ENCODE data around the gene NKX6-2.
"Not testable (repeated sequence)": the region's sequence is repeated elsewhere in the genome, so short reads cannot be mapped to it uniquely, and the experiment has no call there.

NKX6-2 gene

GRCh38 chr10:132812520-132812919, 26.6 kb upstream of the NKX6-2 start:
- FAIRE-seq, result no peak

DNA sequence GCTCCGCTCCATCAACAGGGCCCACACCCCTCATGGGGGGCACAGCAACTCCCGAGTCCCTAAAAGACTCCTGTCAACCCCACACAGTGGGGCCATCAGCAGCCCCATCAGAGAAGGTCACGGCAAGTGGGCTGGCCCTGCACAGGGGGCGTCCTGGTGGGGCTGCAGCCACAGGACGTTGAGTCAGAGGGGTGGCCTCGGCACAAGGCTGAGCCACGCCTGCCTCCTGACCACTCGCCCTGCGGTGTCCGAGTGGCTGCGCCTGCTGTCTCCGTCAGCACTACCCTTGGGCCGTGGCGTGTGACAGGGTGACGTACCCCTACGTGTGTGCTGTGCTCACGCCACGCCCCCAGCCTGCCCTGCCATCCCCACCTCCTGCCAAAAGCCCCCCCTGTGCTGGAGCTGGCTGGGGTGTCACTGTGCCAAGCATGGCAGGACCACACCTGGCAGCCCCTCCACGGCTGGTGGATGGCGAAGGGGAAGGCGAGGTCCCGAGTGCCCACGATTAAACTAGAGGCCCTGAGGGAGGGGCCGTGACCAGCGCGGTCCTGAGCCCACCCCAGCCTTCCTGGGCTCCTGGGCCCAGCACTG, 26.0 kb upstream of the NKX6-2 start:
- no peak for FAIRE-seq

DNA sequence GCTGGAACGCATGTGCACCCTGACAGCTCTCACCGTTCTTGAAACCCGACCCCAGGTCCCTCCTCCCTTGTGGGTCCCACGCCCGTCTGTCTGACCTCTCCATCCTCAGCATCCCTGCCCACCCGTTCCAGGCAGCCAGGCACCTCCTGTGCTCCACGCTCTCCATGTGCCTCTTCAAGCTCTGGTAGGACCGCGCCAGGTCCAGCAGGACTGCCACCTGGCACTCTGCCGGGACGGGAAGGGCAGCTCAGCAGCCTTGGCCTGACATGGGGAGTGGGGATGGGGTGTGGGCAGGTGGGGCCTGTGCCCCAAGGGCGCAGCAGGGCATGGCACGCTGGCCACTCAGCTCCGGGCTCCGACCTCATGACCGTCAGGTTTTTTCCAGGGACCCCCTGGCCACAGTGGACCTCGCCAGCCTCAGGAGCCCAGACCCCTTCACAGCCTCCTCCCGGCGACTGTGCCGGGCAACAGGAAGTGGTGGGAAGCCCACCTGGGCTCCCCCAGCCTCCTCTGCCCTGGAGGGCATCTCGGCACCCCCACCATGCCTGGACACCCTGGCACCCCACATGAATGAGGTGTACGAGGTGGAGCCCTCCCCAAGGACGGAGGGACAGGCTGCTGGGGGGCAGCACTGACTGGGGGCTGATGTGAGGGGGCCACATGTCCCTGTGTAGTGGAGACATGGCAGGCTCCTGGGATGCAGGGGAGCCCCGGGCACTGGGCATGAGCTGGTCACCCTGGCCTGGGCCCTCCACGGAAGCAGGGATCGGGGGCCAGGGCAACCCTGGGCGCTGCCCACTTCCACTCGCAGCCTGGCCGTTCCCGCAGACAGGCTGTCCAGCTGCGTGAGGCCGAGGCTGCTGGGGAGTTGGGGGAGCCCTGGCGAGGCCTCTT, 25.1 kb upstream of the NKX6-2 start:
- no peak for FAIRE-seq

- no peak for FAIRE-seq
Measured at GRCh38 chr10:132810141-132810806, 24.3 kb upstream of the NKX6-2 start.

DNA sequence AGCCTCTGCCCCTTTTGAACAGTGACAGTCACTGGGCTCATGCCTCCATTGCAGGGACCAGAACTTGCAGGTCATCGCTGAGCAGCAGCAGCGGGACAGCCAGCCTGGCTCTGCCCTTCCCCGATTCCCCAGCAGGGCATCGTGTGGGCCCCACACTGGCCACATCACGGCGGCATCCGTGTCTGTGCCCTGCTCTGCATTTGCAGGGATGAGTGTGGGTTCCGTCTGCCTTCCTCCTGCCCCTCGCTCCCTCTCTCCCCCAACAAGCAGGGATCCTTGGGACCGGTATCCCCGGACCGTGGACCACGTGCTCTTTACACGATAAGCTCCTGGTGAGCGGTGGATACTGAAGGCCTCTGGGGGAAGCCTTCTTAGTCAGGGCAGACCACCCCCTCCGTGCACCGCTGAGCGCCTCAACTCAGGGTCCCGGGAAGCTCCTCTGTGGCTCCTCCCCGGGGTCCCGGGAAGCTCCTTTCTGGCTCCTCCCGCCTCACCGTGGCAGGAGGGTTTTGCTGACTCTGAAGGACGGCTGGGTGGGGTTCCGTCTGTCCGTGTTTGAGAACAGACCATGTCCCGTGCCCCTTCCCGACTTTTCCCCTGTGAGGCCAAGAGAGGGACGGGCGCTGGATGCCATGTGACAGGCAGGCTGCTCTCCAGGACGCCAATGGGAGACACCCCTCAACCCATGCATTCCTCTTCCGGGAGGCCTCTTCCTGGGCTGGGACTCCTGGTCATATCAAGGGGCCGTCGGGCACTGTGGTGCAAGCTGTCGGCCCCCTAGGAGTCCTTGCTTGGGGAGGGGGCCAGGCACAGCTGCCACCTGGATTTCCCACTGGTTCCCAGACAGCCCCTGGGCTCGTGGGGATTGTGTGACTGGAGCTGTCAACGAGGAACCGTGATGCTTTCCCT, 23.5 kb upstream of the NKX6-2 start:
- no peak for FAIRE-seq

- FAIRE-seq, result no peak
Measured at GRCh38 chr10:132808383-132809231, 22.7 kb upstream of the NKX6-2 start.

DNA sequence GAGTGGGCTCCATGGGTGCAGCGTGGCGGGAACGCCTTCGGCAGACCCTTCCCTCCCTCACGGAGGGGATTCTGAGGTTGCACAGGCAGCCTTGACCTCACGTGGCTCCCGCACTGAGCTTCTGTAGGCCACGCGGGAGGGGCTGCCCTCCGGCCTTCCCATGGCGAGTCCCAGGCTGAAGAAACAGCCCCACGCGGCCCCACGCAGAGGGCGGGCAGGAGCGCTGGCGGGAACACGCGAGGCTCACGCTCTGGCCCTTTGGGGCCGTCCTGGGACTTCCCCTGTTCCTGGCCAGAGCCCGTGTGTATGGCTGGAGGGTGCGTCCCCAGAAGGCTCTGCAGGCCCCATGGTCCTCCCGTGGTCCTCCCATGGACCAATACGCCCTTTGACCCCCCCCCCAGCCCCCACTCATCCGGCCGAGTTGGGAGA, 21.7 kb upstream of the NKX6-2 start:
- no peak for FAIRE-seq

- no peak for FAIRE-seq
Measured at GRCh38 chr10:132806561-132807003, 20.6 kb upstream of the NKX6-2 start.

DNA sequence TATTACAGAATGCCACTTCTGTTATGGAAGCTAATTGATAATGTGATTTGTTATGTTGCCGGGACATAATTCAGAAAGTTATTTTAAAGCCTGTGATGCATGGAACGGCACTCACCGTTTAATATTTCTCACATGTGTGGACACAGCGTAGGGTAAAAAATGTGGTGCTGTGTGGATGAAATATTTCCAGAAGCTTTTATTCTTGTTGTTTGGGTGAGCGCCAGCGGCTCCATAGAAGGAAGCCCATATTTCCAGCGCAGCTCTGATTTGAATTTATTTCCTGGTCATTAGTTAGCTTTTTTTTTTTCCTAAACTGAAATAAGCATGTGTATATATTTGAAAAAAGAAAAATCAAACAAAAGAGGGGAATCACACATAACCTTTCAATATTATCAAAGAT, 20.2 kb upstream of the NKX6-2 start:
- FAIRE-seq, result no peak

- no peak for FAIRE-seq
Measured at GRCh38 chr10:132805599-132805998, 19.7 kb upstream of the NKX6-2 start.

GRCh38 chr10:132804785-132805426, 19.0 kb upstream of the NKX6-2 start:
- FAIRE-seq, result no peak

DNA sequence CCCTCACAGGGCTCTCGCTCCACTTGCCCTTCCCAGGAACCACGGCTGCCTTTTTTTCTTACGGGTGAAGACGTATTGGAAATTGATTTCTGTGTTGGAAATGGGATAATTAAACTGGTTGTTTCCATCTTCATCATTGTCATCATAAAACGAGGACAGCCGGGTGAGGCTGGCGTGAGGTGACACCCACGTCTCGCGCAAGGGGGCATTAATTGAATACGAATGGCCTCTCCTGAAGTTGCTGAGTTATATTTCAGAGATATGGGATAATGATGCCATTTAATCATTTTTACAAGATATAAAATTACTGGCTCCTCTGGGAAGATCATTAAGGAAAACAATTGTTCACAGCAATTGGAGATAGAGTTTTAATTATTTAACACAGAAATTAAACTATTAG, 18.3 kb upstream of the NKX6-2 start:
- FAIRE-seq, result no peak

DNA sequence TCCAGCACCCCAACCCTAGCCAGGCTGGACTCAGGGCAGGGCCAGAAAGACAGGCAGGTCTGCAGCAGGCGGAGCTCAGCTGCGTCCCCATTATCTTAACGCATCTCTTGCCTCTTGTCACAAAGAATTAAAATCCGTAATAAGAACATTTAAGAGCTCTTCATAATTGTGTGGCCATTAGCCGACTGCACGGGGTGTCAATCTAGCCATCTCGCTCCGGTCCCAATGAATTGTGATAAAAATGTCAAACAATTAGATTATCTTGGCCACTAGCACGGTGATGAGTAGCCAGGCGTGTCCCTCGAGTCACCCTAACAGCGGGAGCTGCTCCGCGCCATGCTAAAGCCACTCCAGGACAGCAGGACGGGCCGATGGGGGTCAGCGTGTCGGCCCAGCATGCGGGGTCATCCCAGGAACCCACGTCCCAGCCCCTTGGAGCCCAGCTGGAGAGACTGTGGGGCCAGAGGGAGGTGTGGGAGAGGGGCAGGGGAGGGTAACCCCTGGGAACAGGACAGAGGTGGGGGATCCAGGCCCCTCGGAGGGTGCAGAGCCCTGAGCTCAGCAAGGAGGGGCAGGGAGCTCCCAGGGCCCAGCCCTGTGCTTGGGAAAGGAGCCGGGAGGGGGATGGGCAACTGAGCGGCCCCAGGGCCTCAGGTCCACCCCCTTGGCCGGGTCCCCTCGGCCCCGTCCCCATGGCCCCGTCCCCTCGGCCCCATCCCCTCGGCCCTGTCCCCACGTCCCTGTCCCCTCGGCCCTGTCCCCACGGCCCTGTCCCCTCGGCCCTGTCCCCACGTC, 17.7 kb upstream of the NKX6-2 start:
- FAIRE-seq, result no peak

- FAIRE-seq, result no peak
Measured at GRCh38 chr10:132802694-132803320, 16.9 kb upstream of the NKX6-2 start.

- FAIRE-seq, result no peak
Measured at GRCh38 chr10:132802048-132802447, 16.1 kb upstream of the NKX6-2 start.

- FAIRE-seq, result no peak
Measured at GRCh38 chr10:132799865-132800264, 13.9 kb upstream of the NKX6-2 start.

DNA sequence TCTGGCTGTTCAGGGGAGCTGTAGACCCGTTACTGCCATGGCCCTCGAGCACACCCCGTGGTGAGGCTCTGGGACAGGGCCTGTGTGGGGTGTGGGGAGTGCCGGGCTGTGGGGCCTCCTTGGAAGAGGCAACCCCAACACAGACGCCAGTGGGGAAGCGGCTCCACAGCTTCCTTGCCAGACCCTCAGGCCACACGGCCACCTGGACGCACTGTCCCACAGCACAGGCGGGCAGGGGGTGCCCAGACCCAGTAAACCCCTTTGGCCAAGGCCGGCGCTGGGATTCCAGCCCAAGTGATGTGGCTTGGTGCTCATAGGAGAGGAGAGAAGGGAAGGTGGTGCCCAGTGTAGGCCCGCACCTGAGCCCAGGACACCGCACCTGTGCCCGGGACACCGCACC, 12.9 kb upstream of the NKX6-2 start:
- no peak for FAIRE-seq

DNA sequence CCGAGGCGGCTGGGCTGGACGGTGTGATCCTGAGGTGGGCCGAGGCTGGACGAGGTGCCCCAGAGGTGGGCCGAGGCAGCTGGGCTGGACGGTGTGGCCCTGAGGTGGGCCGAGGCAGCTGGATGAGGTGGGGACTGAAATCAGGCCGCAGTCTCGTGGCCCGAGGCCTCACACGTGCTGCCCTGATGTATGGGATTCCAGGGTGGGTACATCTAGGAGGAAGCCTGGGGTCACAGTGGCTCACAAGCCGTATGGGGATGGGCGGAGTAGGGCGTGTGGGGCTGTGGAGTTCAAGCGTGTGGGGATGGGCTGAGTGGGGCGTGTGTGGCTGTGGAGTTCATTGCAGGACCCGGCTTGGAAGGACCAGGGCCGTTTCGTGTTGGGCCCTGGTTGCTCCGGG, 12.5 kb upstream of the NKX6-2 start:
- no peak for FAIRE-seq

DNA sequence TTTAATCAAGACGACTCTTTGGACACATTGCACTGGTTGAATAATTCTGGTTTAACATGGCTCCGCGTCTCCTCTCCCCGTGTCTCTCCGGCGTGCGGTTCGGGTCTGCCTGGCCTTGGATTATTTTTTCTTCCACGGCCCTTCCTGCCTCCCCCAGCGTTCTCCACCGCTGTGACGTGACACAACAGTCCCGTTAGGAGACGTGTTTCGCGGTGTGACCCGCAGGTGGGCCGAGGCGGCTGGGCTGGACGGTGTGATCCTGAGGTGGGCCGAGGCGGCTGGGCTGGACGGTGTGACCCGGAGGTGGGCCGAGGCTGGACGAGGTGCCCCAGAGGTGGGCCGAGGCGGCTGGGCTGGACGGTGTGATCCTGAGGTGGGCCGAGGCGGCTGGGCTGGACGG, 12.0 kb upstream of the NKX6-2 start:
- FAIRE-seq, result not testable (repeated sequence)

DNA sequence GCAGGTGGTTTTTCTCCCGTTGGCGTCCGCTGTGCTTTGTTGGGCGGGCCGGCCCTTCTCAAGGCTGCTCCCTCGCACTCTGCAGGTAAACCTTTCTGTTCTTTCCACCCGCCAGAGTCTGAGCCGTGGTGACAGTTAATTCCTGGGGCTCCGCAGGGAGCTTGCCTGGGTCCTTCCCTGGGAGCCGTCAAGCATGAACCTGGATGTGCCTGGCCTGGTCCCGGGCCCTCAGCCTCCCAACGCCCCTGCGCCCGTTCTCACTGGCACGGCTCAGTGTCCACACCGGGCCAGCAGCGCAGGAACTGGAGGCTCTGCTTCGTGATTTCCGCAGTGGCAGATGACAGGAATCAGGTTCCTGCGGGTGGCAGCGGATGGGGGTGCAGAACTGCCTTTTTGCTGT, 10.9 kb upstream of the NKX6-2 start:
- no peak for FAIRE-seq
